T-helper 9 cell (primary cell): ENCODE data around the gene WDR46.

ENCODE experiments used
- DNase-seq: peaks from one replicate; pipeline ENCODE4 v3.0.0-alpha.2; 2020
- total RNA-seq, 2 donors: gene quantifications; one replicate each; lab custom pipeline; 2026; lab: John Stamatoyannopoulos, UW

The WDR46 gene
- 31.9 to 84.9 reads per million in 2 donors for total RNA-seq

DNA sequence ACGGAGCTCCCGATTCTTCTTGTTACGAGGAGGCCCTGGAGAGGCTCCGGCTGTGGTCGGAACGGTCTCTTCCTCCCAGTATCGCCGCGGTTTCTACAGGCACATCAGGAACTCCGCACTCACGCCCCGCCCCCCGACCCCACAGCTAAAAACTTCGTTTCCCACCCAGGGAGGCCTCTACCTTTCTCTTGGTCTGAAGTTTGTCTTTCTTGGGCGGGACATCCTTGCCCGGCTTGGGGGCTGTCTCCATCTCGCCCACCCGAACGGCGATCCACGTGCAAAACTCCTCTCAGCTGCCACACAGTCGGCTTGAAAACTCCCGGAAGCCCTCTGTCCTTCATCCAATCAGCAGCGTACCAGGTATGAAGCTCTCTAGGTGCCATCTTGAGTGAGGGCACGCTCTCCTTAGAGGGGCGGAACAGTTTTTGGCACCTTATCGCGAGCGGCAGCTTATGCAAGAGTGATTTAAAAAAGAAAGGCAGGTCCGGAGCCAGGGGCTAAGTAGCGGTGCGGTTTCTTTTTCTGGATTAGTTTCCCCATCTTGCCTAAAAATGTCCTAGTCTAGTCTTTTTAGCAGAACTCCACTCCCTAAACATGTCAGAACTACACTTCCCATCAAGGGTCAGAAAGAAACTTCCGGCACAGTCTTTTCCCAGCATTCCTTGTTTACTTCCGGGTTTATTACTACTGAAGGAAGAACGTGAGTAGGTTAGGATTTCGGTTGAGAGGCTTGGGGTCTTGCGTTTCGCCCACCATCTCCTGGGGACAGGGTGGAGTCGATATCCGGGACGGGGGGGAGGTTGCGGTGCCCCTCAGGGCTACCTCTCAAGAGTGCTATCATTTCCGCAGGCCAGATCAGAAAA is at the start of gene WDR46, which contains the start of gene PFDN6:
WDR46 (minus strand) TSS at position 319 of the 863 bp plus-strand sequence; CDS start at position 250, 69 bp downstream.
PFDN6 (plus strand) TSS at position 681 of the 863 bp plus-strand sequence. CDS start 256 bp downstream, outside the sequence.
- DNase-seq = peak; percentile 65

GRCh38 chr6:33336495-33336894 is 47.5 kb upstream of the WDR46 start:
- DNase-seq = no peak

- DNase-seq = no peak
These were observed 46.9 kb upstream of the WDR46 start for GRCh38 chr6:33335916-33336315.

DNA sequence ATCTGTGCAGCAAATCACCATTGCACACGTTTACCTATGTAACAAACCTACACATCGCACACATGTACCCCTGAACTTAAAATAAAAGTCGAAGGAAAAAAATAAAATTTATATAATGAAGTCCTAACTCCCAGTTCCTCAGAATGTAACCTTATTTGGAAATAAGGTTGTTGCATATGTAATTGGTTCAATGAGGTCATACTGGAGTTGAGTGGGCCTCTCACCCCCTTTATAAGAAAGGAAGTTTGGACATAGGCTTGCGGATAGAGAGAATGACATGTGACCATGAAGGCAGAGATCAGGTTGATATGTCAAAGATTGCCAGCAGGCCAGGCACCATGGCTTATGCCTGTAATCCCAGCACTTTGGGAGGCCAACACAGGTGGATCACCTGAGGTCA is 44.6 kb upstream of the WDR46 start:
- DNase-seq = no peak

DNA sequence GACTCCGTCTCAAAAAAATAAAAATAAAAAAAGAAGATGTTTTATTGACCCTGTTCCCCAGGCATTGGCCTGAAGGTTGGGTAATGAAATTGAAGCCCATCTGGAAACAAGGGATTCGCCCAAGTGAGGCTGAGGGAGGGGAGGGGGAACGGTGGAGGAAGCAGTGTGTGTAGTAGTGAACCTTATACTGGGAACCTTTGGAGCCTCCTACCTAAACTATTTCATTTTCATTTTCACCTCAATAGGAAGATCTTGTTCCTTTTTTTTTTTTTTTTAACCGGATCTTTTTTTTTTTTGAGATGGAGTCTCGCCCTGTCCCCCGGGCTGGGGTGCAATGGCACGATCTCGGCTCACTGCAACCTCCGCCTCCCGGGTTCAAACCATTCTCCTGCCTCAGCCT is 41.7 kb upstream of the WDR46 start:
- DNase-seq = no peak

DNA sequence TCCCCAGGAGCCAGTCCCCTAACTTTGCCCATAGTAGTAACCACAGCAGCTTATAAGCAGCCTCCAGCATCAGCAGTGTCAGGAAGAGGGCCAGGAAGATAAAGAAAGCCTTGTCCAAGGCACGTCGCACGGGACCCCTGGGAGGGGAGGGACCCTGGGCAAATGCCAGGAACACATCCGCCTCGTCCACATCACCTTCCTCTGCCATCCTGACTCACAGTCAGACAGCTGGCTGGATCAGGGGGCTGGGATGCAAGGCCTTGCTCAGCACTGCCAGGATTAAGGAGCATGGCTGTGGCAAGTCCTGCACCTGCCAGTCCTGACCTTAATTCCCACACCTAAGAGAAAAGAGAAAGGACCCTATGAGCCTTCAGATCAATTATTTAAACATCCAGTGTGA is 40.0 kb upstream of the WDR46 start:
- DNase-seq = no peak

DNA sequence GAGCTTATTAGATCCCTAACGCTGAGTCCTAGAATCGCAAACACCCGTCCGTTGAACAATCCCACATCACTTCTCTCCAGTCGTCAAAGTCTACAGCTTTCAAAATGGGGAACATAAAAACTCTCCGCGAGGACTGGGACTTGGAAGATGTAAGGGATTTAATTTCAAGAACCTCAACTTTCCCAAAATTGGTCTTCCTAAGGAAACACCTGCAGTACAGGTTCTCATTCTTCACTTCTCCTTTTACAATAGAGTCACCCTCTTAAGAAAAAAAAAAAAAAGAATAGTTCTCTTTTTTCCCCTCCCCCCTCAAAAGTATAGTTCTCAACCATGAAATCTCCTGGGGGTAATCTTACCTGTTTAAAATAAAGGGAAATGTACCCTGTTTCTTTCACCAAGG is 35.1 kb upstream of the WDR46 start:
- no peak for DNase-seq

DNA sequence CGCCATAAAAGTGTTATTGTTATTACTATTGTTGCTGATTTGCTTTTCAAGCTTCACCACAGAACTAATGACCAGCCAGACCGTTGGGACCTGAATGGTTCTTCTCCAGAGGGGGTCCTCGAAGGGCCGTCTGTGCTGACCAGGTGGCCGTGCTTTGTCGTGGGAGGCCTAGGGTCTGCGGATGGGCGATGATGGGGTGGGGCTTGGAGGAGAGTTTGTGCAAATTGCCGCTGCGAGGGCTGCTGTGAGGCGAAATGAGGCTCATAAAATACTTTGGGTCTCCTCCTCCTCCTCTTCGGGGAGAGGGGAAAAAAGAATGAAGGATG is 34.5 kb upstream of the WDR46 start:
- no peak for DNase-seq

DNA sequence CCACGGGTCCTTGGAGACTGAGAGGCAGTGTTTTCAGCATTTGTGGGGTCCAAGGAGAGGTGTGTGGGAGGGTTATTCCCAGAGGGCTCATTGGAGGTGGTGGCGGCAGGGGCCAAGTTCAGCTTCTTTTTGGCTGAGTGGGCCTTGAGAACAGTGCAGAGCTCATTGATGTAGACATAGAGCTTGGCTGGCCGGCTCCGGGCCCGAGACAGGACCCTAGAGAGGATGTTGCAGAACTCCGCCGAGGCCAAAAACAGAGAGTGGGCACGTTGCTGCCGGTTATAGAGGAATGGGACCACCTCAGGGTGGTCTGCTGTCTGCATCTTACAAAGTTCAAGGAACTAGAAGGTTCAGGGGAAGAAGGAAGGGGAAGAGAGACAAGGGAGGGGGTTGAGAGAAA is 32.2 kb upstream of the WDR46 start:
- no peak for DNase-seq

DNA sequence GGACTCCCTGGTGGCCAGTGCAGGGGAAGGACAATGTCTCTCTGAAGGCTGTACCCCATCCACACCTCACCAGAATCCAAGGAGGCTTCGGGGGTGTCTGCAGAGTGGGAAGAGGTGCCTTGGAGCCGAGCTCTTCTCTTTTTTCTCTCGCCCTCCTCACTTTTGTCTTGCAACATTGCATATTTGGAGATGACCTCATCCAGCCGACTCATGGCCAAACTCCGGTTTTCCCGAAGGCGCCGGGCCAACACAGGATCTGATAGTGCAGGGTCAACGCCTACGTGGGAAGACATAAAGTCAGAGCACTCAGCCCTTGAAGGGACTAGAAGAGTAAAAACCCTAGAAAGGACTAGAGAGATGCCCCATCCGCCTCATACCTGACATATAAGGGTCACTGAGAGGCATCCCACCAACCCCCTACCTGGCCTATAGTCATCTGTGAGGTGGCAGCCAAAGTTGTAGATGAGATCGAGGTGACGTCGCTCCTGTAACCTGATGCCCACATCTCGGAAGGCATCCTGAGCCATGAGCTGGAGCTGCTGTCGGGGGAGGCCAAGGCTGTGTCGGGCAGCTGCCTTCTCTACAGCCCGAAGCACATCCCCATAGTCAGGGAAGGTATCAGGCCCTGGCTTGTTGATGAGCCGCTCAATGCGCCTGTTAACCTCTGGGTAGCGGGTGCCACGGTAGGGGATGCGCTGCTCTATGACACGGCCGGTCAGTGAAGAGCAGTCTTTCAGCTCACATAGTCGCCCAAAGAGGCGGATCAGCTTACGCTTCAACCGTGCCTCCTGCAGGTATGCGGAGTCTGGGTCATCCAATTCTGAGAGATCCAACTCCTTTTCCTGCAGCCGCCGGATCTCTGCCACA is 31.5 kb upstream of the WDR46 start:
- no peak for DNase-seq

- DNase-seq = no peak
These were observed 30.9 kb upstream of the WDR46 start for GRCh38 chr6:33319939-33320314.

DNA sequence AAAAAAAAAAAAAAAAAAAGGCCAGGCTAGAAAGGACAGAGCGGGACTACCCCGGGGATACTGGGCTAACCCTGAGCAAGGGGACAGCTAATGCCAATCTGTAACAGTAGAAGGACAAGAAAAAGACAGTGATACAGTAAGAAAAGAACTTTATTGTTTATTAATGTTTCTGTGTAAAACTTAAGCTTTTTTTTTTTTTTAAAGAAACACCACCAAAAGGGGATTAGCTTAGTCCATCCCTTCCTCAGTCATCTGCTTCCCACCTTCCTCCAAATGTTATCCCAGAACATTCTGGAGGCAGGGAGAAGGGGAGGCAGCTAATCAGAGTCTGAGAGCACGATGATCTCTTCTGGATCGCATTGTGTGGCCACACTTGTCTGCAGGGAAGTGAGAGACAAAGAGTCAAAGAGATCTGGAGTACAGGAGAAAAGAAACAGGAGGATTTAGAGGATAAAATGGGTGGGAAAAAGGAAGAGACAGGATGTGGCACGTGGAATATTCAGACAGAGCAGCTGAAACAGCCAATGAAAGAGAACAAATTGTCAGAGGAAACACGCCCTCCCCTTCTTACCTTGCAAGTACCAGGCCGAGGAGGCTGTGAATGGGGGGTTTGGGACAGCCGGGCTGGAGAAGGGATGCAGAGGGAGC is 29.5 kb upstream of the WDR46 start:
- no peak for DNase-seq

DNA sequence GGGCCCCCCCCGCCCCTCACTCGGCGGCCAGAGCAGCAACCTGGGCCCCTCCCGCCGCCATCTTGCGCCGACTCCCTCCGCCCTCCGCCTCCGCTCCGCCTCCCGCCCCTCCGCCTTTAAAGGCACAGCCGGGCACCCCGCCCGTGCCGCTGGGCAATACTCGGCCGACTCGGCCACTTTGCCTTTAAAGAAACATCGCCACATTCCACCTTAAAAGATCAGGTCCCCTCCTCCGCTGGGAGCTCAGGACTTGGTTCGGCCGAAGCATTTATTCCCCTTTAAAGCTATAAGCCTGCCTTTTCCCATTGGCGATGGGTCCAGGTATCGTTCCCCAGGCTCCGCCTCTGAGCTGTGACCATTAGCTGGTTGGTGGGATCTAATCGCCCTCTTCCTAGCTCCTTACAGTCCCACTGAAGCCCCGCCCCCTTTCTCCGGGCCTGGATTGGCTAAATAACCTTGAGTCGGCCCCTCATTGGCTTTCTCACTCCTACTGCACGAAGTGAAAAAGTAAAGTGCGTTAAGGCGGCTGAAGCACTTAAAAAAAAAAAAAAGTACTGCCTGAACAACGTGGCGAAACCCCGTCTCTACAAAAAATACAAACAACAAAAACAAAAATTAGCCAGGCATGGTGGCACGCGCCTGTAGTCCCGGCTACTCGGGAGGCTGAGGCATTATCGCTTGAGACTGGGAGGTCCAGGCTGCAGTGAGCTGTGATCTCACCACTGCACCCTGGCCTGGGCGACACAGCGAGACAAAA is 28.8 kb upstream of the WDR46 start, which contains the start of gene ZBTB22:
ZBTB22 (minus strand) TSS at position 76 of the 757 bp plus-strand sequence. CDS start 828 bp downstream, outside the sequence.
- peak; percentile 93 for DNase-seq

GRCh38 chr6:33317419-33317668 is 28.3 kb upstream of the WDR46 start:
- DNase-seq = no peak

DNA sequence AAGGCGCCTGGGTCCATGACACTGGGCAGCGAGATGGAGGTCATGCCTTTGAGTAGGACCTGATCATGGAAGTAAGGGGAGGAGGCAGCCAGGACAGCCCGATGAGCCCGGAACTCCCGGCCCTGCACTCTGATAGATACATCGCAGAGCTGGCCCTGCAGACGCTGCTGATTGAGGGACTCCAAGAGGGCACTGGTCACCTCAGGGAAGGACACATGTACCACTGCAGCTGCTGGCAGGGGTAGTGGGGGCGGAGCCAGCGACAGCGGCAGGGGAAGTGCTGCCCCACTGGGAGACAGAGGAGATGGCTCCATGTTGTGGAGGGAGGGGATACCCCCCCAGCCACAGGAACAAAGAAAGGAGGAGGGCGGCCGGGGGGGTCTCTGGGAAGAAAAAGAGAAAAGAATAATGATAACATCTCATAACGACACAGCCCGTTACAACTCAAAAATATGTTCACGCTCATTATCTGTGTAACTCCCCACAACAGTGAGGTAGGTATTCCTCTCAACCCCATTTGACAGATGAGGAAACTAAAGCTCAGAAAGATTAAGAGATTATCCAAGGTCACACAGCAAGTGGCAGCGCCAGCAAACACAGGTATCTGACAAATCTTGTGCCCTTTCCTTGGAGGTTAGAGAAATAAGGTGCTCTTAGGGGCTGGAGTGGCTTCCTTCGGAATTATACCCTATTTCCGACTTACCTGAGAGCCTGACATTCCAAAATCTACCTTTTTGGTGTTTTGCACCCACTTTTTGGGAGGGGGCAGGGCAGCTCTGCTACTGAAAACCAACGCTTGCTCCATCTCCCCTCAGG is 27.8 kb upstream of the WDR46 start:
- DNase-seq = no peak

DNA sequence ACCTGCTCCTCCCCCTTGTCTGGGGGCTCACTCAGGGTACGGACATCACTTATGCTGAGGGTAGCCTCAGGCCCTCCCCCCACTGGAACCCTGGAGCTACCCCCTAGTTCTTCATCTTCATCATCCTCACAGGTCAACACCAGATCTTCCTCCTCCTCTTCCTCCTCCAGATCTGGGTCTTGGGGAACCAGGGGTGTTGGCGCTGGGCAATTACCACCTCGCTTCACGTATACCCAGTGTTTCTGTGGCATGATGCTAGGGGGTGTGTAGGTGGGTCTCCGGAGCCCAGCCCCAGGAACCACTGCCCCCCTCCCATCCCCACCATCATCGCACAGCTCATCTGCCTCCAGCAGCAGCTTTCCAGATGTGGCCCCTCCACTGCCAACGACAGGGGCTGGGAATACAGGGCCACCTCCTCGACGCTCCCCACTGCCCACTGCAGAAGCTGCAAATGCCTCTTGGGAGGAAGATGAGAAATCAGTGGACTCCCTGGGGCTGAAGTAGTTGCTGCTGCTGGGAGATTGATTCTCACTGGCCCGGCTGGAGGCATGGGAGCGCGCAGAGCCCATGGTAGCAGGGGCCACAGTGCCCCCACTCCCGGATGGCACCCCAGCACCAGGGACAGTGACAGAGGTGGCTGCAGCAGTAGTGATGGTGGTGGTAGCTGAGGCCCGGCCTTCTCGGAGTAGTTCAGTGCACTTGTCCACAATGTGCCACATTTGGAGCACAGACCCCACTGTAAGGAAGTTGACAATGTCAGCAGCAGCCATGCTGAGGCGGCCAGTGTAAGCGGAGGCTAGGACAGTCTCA is 27.0 kb upstream of the WDR46 start:
- DNase-seq = no peak

DNA sequence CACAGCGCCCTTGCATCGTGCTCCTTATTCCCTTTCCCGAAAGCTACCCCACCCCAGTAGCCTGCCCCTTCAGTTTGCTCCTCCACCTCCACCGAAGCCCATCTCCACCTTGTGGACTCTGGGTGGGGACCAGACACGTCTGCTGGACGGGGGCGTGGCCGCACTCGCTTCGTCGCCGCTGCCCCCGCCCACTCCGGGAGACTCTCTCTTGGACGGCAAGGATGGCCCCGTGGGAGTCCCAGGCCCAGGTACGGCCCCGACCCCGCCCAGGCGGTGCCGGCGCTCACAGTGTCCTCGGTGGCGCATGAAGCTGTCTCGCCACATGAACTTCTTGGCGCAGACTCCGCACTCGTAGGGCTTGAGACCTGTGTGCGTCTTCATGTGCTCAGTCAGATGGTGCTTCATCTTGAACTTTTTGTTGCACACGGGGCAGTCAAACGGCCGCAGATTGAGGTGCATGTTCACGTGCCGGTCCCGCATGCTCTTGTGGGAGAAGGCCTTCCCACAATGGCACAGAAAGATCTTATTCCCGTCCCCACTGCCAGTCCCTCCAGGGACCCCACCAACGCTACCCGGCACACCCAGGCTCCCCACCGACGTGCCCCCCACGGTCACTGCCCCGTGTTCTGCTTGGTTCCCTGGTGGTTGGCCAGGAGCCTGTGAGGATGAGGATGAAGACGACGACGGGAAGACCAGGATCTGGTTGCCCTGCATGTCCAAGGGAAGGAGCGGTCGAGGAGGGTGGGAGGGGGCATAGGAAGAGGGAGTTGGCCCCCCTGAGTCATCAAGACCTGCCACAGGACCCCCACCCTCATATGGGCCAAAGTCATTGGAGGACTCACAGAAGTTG is 26.1 kb upstream of the WDR46 start:
- DNase-seq = no peak

- peak; percentile 68 for DNase-seq
These were observed 25.5 kb upstream of the WDR46 start for GRCh38 chr6:33314515-33314942.

GRCh38 chr6:33313709-33314514 is 24.9 kb upstream of the WDR46 start, which contains the start of gene TAPBP:
Gene TAPBP (minus strand): TSS chr6:33314078. CDS start chr6:33314041, 37 bp downstream.
- peak; percentile 79 for DNase-seq
